ENCODE data around the gene SLC44A5.

DNA sequence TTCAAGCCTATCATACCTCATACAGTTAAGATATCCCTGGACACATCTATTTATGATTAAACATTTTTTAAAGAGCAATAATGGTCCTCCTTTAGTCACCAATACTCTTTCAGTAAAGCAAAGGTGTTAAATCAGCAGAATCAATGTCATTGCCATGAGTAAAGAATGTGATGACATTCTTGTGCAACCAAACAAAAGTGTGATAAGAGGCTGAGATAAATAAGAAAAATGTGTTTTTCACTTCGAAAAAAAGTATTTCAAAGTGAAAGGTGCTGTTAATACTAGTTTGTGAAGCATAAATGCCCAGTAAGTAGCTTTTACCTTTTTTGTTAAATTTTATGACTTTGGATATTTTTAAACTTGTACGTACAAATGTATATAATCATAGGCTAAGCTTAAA lies 8.4 kb downstream of the SLC44A5 start:
- TF ChIP-seq CTCF (conservative IDR thresholded peaks at IDR 0.05; ENCODE audit: low read length), result no peak
- TF ChIP-seq EZH2phosphoT487 (IDR thresholded peaks at IDR 0.05; ENCODE audit: borderline replicate concordance), result no peak
